ENCODE data around the gene TRIM38. TPM values are rescaled to one million over a fixed set of nuclear protein-coding genes. Genes with fewer than 3 reads are reported as not detected.
"Not testable (repeated sequence)": the region's sequence is repeated elsewhere in the genome, so short reads cannot be mapped to it uniquely, and the experiment has no call there.

TRIM38 gene
- total RNA-seq, 1 experiment from 2014 or later = 17.0 TPM

DNA sequence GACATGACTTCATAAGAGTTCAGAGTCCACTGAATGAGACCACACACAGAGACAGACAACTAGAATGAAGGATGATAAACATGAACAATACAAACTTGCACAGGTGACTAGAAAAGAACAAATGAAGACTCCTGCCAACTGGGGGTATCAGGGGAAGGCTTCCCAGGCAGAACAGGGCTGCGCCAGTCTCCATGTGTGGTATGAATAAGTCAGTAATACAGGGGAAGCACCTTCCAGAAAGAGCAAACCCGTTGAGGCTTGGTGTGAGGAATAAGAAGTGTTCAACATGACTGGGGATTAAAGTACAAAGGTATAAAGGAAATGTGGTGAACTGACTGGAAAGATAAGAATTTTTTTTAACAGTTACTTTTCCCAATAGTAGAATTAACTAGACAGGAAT, 28.4 kb upstream of the TRIM38 start:
- Histone ChIP-seq H3K36me3 (ENCODE audit: insufficient read depth, low read length) (no peaks in the 10 kb centered on the region), H3K4me3 (ENCODE audit: low read length) (no peak overlapping the region), H3K27me3 (ENCODE audit: low read length) (no peaks in the 10 kb centered on the region), H3K27ac (ENCODE audit: low read length) (no peak overlapping the region), H3K9ac (ENCODE audit: low read length) (no peak overlapping the region), H3K9me2 (replicated peaks; ENCODE audit: insufficient read depth, low read length) (no peaks in the 10 kb centered on the region), H4K20me1 (ENCODE audit: insufficient read depth, low read depth, low read length) (no peaks in the 10 kb centered on the region), H3K4me1 (ENCODE audit: low read length) (no peaks in the 10 kb centered on the region), H2AFZ (ENCODE audit: low read length) (no peak overlapping the region), H3K9me3 (ENCODE audit: low read length) (no peaks in the 10 kb centered on the region), H3K4me2 (ENCODE audit: low read depth, low read length, poor library complexity, severe bottlenecking) (no peak overlapping the region), H3K79me2 (ENCODE audit: low read length) (no peaks in the 10 kb centered on the region)
- DNase-seq = no peak

DNA sequence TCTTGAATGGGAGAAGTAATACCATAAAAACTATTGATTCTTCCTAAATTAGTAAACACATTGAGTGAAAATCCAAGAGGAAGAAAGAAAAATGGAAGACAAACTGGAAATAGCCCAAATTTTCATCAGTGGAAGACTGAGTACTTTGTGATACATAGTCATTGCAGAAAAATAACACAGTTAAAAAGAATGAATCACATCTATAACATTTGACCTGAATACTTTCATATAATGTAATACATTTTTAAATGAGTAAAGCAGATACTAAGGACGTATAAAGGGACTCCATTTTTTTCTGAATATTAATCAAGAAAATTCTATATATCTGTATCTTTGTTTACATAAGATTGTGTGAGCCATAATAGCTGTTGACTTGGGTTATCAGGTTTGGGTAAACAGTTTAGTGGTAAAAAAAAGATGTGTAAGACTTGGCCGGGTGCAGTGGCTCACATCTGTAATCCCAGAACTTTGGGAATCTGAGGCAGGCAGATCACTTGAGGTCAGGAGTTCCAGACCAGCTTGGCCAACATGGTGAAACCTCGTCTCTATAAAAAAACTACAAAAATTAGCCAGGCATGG, 27.8 kb upstream of the TRIM38 start:
- no peaks in the 10 kb centered on the region for H3K27me3 ChIP-seq (ENCODE audit: low read length)
- no peak overlapping the region for H3K27ac ChIP-seq (ENCODE audit: low read length)
- H3K79me2 ChIP-seq (ENCODE audit: low read length) = no peaks in the 10 kb centered on the region
- DNase-seq = no peak
- no peak overlapping the region for H3K9ac ChIP-seq (ENCODE audit: low read length)
- H3K4me3 ChIP-seq (ENCODE audit: low read length) = no peak overlapping the region
- no peak overlapping the region for H2AFZ ChIP-seq (ENCODE audit: low read length)
- no peaks in the 10 kb centered on the region for H3K36me3 ChIP-seq (ENCODE audit: insufficient read depth, low read length)
- no peaks in the 10 kb centered on the region for H4K20me1 ChIP-seq (ENCODE audit: insufficient read depth, low read depth, low read length)
- H3K4me1 ChIP-seq (ENCODE audit: low read length) = no peaks in the 10 kb centered on the region
- no peaks in the 10 kb centered on the region for H3K9me2 ChIP-seq (replicated peaks; ENCODE audit: insufficient read depth, low read length)
- no peaks in the 10 kb centered on the region for H3K9me3 ChIP-seq (ENCODE audit: low read length)
- no peak overlapping the region for H3K4me2 ChIP-seq (ENCODE audit: low read depth, low read length, poor library complexity, severe bottlenecking)

DNA sequence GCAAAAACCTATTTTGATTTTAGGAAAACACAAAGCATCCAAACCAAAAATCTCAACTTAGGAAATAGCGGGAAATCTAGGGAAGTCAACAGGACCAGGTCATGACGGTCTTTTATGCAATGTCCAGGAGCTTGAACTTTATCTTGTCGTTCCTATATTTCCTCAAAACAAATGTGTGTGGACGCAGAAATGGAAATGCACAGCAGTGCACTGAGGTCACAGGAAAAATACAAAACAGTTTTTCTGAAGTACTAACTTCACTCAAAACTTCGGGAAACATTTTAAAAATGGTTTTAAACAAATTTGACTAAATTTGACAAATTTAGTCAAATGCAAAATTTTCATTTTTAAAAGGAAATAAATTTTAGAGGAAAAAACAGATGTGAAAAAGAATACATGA, 26.6 kb upstream of the TRIM38 start:
- no peak overlapping the region for H3K27ac ChIP-seq (ENCODE audit: low read length)
- H3K4me2 ChIP-seq (ENCODE audit: low read depth, low read length, poor library complexity, severe bottlenecking) = no peak overlapping the region
- no peaks in the 10 kb centered on the region for H3K79me2 ChIP-seq (ENCODE audit: low read length)
- H3K9me3 ChIP-seq (ENCODE audit: low read length) = no peaks in the 10 kb centered on the region
- H4K20me1 ChIP-seq (ENCODE audit: insufficient read depth, low read depth, low read length) = no peaks in the 10 kb centered on the region
- H3K27me3 ChIP-seq (ENCODE audit: low read length) = no peaks in the 10 kb centered on the region
- H3K36me3 ChIP-seq (ENCODE audit: insufficient read depth, low read length) = no peaks in the 10 kb centered on the region
- no peaks in the 10 kb centered on the region for H3K4me1 ChIP-seq (ENCODE audit: low read length)
- no peak overlapping the region for H3K4me3 ChIP-seq (ENCODE audit: low read length)
- no peak overlapping the region for H2AFZ ChIP-seq (ENCODE audit: low read length)
- DNase-seq = no peak
- H3K9me2 ChIP-seq (replicated peaks; ENCODE audit: insufficient read depth, low read length) = no peaks in the 10 kb centered on the region
- H3K9ac ChIP-seq (ENCODE audit: low read length) = no peak overlapping the region

DNA sequence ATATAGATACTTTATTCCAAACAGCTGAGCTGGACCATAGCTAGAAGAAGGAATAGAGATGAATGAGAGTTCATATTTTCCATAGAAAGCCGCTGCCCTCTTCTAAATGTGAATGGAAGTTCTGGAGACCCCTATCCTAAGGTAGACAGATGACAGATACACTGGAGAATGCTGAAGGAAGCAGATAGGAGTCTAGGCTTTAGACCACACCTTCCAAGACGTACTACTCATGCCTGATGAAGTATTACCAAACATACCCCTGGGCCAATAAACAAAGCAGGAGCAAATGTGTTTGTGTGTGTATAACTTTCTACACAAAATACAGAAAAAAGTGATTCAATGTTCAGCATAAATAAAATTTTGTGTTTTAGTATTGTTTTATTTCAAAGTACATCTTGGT, 23.0 kb upstream of the TRIM38 start:
- no peak overlapping the region for H2AFZ ChIP-seq (ENCODE audit: low read length)
- H3K9ac ChIP-seq (ENCODE audit: low read length) = no peak overlapping the region
- DNase-seq = no peak
- H3K9me2 ChIP-seq (replicated peaks; ENCODE audit: insufficient read depth, low read length) = no peaks in the 10 kb centered on the region
- no peak overlapping the region for H3K4me2 ChIP-seq (ENCODE audit: low read depth, low read length, poor library complexity, severe bottlenecking)
- H3K4me3 ChIP-seq (ENCODE audit: low read length) = no peak overlapping the region
- H3K4me1 ChIP-seq (ENCODE audit: low read length) = no peaks in the 10 kb centered on the region
- no peaks in the 10 kb centered on the region for H3K79me2 ChIP-seq (ENCODE audit: low read length)
- no peaks in the 10 kb centered on the region for H3K27me3 ChIP-seq (ENCODE audit: low read length)
- no peaks in the 10 kb centered on the region for H3K36me3 ChIP-seq (ENCODE audit: insufficient read depth, low read length)
- H3K27ac ChIP-seq (ENCODE audit: low read length) = no peak overlapping the region
- no peaks in the 10 kb centered on the region for H3K9me3 ChIP-seq (ENCODE audit: low read length)
- H4K20me1 ChIP-seq (ENCODE audit: insufficient read depth, low read depth, low read length) = no peaks in the 10 kb centered on the region

DNA sequence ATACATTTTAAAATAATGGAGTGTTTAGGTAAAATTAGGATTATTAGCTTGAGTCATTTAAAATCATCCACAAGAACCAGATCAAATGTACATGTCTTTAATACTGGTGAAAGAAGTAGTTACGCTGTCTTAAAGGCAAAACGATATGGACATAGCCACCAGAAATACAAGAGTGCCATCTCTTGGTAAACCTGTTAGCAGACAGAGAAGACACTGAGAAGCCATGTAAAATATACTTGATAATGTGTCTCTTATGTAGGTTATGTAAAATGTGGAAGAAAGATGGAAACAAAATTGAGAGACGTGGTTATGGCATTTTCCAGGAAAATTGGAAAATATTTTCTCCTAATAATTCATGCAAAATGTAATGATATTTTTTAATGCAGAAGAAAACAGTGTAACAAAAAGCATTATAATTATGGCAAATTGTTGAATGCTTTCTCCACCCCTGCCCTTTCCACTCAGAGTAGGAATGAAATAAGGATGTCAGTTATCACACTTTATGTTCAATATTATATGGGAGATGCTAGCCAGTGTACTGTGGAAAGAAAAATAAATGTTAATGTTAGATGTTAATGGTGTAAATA, 19.9 kb upstream of the TRIM38 start:
- Histone ChIP-seq H4K20me1 (ENCODE audit: insufficient read depth, low read depth, low read length) (no peaks in the 10 kb centered on the region), H3K4me2 (ENCODE audit: low read depth, low read length, poor library complexity, severe bottlenecking) (no peak overlapping the region), H3K27ac (ENCODE audit: low read length) (no peak overlapping the region), H3K4me1 (ENCODE audit: low read length) (0 out of 2 replicates have a peak, but pooled peaks cover 3% of the 10 kb centered on the region), H3K36me3 (ENCODE audit: insufficient read depth, low read length) (no peaks in the 10 kb centered on the region), H3K27me3 (ENCODE audit: low read length) (no peaks in the 10 kb centered on the region), H2AFZ (ENCODE audit: low read length) (no peak overlapping the region), H3K79me2 (ENCODE audit: low read length) (no peaks in the 10 kb centered on the region), H3K9ac (ENCODE audit: low read length) (no peak overlapping the region), H3K9me2 (replicated peaks; ENCODE audit: insufficient read depth, low read length) (no peaks in the 10 kb centered on the region), H3K4me3 (ENCODE audit: low read length) (no peak overlapping the region), H3K9me3 (ENCODE audit: low read length) (no peaks in the 10 kb centered on the region)
- DNase-seq = peak; percentile 83

DNA sequence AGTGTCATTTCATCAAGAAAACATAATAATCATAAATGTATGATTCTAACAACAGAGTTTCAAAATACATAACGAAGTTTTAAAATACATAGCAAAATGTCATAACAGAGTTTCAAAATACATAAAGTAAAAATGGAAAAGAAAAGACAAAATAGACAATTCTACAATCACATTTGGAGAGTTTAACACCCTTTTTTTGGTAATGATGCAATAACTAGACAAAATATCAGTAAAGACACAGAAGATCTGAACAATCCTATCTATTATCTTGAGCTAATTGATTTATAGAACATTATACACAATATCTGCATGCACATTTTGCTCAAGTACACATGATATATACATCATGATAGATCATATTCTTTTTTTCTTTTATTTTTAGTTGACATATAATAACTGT, 18.7 kb upstream of the TRIM38 start:
- H3K36me3 ChIP-seq (ENCODE audit: insufficient read depth, low read length) = no peaks in the 10 kb centered on the region
- H3K4me3 ChIP-seq (ENCODE audit: low read length) = no peak overlapping the region
- no peaks in the 10 kb centered on the region for H3K9me2 ChIP-seq (replicated peaks; ENCODE audit: insufficient read depth, low read length)
- H3K4me1 ChIP-seq (ENCODE audit: low read length) = 0 out of 2 replicates have a peak, but pooled peaks cover 3% of the 10 kb centered on the region
- no peak overlapping the region for H3K4me2 ChIP-seq (ENCODE audit: low read depth, low read length, poor library complexity, severe bottlenecking)
- H2AFZ ChIP-seq (ENCODE audit: low read length) = no peak overlapping the region
- H3K27me3 ChIP-seq (ENCODE audit: low read length) = no peaks in the 10 kb centered on the region
- H3K27ac ChIP-seq (ENCODE audit: low read length) = no peak overlapping the region
- no peaks in the 10 kb centered on the region for H4K20me1 ChIP-seq (ENCODE audit: insufficient read depth, low read depth, low read length)
- no peak for DNase-seq
- H3K79me2 ChIP-seq (ENCODE audit: low read length) = no peaks in the 10 kb centered on the region
- no peaks in the 10 kb centered on the region for H3K9me3 ChIP-seq (ENCODE audit: low read length)
- no peak overlapping the region for H3K9ac ChIP-seq (ENCODE audit: low read length)

DNA sequence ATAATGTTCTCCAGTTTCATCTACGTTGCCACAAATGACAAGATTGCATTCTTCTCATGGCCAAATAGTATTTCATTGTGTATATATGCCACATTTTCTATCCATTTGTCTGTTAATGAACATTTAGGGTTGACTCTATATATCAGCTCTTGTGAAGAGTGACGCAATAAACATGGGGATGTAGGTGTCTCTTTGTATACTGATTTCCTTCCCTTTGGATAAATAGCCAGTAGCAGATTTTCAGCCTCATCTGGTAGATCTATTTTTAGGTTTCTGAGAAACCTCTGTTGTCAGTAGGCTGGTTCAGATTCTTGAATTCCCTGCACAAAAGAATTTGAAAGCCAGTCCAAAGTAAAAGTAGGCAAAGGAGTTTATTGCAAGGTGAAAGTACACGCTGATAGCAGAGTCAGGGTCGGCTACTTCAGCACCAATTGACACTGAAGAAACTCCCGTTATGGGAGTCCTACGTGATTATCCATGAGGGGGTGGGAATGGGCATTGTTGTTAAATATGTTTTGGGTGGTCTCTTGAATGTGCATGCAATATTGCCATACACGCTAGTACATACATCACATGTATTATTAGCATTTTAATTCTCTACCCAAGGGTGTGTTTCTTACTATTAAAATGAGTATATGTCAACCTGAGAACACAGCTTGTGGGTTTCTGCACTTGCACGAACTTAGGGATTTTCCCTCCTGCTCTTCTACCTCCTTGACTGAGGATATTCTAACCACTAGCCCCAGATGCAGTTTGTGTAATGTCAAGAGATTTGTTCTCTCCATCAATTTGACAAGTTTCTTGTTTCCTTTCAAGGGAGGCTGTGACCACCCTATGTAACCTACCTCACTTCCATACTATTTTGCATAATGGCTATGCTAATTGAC, 17.7 kb upstream of the TRIM38 start:
- no peaks in the 10 kb centered on the region for H3K79me2 ChIP-seq (ENCODE audit: low read length)
- no peak overlapping the region for H3K4me2 ChIP-seq (ENCODE audit: low read depth, low read length, poor library complexity, severe bottlenecking)
- H3K27ac ChIP-seq (ENCODE audit: low read length) = no peak overlapping the region
- no peaks in the 10 kb centered on the region for H3K27me3 ChIP-seq (ENCODE audit: low read length)
- DNase-seq = no peak
- H3K36me3 ChIP-seq (ENCODE audit: insufficient read depth, low read length) = no peaks in the 10 kb centered on the region
- no peak overlapping the region for H3K9ac ChIP-seq (ENCODE audit: low read length)
- H3K9me2 ChIP-seq (replicated peaks; ENCODE audit: insufficient read depth, low read length) = no peaks in the 10 kb centered on the region
- no peak overlapping the region for H3K4me3 ChIP-seq (ENCODE audit: low read length)
- H2AFZ ChIP-seq (ENCODE audit: low read length) = no peak overlapping the region
- H3K9me3 ChIP-seq (ENCODE audit: low read length) = no peaks in the 10 kb centered on the region
- 0 out of 2 replicates have a peak, but pooled peaks cover 3% of the 10 kb centered on the region for H3K4me1 ChIP-seq (ENCODE audit: low read length)
- no peaks in the 10 kb centered on the region for H4K20me1 ChIP-seq (ENCODE audit: insufficient read depth, low read depth, low read length)

DNA sequence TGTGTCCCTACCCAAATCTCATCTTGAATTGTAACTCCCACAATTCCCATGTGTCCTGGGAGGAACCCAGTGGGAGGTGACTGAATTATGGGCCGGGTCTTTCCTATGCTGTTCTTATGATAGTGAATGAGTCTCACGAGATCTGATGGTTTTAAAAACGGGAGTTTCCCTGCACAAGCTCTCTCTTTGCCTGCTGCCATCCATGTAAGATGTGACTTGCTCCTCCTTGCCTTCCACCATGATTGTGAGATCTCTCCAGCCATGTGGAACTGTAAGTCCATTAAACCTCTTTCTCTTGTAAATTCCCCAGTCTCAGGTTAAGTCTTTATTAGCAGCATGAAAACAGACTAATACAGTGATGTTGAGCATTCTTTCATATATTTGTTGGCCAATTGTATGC, 16.9 kb upstream of the TRIM38 start:
- H3K4me2 ChIP-seq (ENCODE audit: low read depth, low read length, poor library complexity, severe bottlenecking); H4K20me1 ChIP-seq (ENCODE audit: insufficient read depth, low read depth, low read length); H3K4me1 ChIP-seq (ENCODE audit: low read length); H3K27me3 ChIP-seq (ENCODE audit: low read length); H3K79me2 ChIP-seq (ENCODE audit: low read length); H3K9ac ChIP-seq (ENCODE audit: low read length); H3K4me3 ChIP-seq (ENCODE audit: low read length); DNase-seq; H3K27ac ChIP-seq (ENCODE audit: low read length); H3K9me3 ChIP-seq (ENCODE audit: low read length); H2AFZ ChIP-seq (ENCODE audit: low read length); H3K9me2 ChIP-seq (replicated peaks; ENCODE audit: insufficient read depth, low read length); H3K36me3 ChIP-seq (ENCODE audit: insufficient read depth, low read length): not testable (repeated sequence)
